ENCODE measurements around the gene LRRC59.
"Not testable (repeated sequence)": the region's sequence is repeated elsewhere in the genome, so short reads cannot be mapped to it uniquely, and the experiment has no call there.

LRRC59 gene

DNA sequence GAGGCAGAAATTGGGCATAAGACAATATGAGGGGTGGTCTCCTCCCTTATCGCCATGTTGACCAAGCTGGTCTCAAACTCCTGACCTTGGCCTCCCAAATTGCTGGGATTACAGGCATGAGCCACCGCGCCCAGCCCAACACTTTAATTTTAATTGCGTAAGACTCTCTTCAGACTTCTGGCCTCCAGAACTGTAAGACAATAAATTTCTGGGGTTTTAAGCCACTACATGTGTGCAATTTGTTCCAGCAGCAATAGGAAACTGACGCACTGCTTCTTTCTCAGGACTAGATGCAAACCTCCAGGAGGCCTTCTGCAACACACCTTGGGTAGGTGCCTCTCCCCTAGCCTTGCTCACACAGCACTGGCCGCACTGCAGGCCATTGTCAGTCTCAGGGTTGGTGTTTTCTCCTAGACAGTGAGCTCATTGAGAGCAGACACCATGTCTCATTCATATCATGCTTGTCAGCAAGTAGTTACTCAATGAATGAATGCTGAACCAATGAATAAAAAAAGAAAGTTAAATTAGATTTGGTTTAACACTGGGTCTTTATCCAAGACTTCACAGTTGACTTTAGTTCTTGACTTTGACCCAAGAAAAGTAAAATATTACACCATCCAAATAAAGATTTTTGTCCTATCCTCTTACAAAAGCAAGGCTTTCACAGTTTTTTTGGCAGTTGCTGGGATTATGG lies 23.2 kb upstream of the LRRC59 start:
- TF ChIP-seq, protein P1, sequence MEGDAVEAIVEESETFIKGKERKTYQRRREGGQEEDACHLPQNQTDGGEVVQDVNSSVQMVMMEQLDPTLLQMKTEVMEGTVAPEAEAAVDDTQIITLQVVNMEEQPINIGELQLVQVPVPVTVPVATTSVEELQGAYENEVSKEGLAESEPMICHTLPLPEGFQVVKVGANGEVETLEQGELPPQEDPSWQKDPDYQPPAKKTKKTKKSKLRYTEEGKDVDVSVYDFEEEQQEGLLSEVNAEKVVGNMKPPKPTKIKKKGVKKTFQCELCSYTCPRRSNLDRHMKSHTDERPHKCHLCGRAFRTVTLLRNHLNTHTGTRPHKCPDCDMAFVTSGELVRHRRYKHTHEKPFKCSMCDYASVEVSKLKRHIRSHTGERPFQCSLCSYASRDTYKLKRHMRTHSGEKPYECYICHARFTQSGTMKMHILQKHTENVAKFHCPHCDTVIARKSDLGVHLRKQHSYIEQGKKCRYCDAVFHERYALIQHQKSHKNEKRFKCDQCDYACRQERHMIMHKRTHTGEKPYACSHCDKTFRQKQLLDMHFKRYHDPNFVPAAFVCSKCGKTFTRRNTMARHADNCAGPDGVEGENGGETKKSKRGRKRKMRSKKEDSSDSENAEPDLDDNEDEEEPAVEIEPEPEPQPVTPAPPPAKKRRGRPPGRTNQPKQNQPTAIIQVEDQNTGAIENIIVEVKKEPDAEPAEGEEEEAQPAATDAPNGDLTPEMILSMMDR (IDR thresholded peaks at IDR 0.05; ENCODE audit: low read depth, low read length), result no peak
- no peaks in the 10 kb centered on the region for H3K36me3 ChIP-seq
- no peaks in the 10 kb centered on the region for H3K9me3 ChIP-seq
- DNase-seq, result no peak
- H3K4me1 ChIP-seq, result no peaks in the 10 kb centered on the region
- no peaks in the 10 kb centered on the region for H3K27me3 ChIP-seq
- H3K4me3 ChIP-seq (ENCODE audit: low read depth, low read length), result no peak overlapping the region

DNA sequence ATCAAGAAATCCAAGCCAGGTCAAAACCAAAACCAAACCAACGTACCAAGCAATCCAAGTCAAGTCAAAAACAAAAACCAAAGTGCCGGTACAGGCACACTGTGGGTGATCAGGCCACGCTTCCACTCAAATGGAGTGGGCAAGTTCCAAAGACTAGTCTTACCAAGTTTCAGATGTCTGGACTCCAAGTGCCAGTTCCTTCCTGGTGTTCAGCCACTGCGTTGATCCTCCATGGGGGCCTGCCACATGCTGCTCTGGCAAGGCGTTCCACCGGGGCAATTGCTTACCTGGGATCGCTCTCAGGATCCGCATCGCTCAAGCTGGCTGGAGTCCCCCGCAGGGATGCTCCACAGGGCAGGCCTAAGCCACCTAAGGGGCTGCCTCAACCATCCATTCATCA lies 22.3 kb upstream of the LRRC59 start:
- H3K4me3 ChIP-seq (ENCODE audit: low read depth, low read length); H3K27me3 ChIP-seq; H3K9me3 ChIP-seq; DNase-seq; H3K4me1 ChIP-seq; H3K36me3 ChIP-seq: not testable (repeated sequence)

DNA sequence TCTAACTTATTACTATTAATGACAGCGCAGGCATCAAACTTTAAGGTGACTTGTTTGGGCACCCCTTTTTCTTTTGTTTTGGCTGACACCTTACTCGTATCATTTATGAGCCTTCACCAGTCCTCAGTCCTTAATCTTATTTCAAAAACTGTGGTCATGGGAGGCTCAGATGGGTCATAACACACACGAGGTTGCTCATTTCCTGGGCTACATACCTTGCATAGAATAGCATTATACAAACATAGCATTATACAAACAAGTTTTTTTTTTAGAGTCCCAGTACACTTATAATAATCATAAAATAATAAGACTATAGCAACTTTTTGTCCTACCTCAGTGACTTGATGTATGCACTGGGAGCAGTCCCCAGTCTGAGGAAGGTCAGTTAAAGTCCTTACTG lies 17.5 kb upstream of the LRRC59 start:
- TF ChIP-seq, protein P1 (IDR thresholded peaks at IDR 0.05; ENCODE audit: low read depth, low read length), result no peak
- Histone ChIP-seq H3K4me1 (no peaks in the 10 kb centered on the region), H3K36me3 (no peaks in the 10 kb centered on the region), H3K4me3 (ENCODE audit: low read depth, low read length) (no peak overlapping the region), H3K27me3 (no peaks in the 10 kb centered on the region; the same call in 1 of the 2 replicates), H3K9me3 (0 out of 2 replicates have a peak, but pooled peaks cover 5% of the 10 kb centered on the region)
- DNase-seq, result no peak

DNA sequence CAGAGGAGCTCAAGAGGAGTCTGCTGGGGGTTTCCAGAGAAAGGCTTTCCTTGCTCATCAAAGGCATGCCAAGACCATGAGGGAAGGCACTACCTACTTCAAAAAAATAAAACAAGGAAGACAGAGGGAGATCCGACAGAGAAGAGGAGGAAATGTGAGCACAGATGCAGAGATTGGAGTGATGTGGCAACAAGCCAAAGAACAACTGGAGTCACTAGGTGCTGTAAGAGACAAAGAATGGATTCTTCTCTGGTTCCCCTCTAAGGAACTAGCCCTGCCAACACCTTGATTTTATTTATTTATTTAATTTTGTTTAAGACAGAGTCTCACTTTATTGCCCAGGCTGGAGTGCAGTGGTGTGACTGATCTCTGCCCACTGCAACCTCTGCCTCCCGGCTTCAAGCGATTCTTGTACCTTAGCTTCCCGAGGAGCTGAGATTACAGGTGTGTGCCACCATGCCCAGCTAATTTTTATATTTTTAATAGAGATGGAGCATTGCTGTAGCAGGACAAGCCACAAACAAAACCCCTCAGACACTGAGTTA lies 14.9 kb upstream of the LRRC59 start:
- Histone ChIP-seq H3K4me1 (no peaks in the 10 kb centered on the region), H3K9me3 (0 out of 2 replicates have a peak, but pooled peaks cover 5% of the 10 kb centered on the region), H3K27me3 (no peaks in the 10 kb centered on the region; the same call in 1 of the 2 replicates), H3K36me3 (no peaks in the 10 kb centered on the region), H3K4me3 (ENCODE audit: low read depth, low read length) (no peak overlapping the region)
- TF ChIP-seq, protein P1 (IDR thresholded peaks at IDR 0.05; ENCODE audit: low read depth, low read length), result no peak
- no peak for DNase-seq

DNA sequence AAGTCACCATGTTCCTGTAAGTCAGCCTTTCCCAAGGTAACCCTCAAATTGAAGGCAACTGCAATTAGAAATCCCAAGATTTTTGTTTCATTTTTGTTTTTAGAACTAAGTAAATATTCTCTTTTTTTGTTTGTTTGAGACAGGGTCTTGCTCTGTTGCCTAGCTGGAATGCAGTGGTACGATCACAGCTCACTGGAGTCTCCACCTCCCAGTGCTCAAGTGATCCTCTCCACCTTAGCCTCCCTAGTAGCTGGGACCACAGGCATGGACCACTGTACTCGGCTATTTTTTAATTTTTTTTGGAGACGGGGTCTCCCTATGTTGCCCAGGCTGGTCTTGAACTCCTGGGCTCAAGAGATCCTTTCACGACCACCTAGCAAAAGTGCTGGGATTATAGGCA lies 10.6 kb upstream of the LRRC59 start:
- Histone ChIP-seq H3K4me3 (ENCODE audit: low read depth, low read length) (no peak overlapping the region), H3K27me3 (peaks cover 23% of the 10 kb centered on the region), H3K9me3 (0 out of 2 replicates have a peak, but pooled peaks cover 5% of the 10 kb centered on the region), H3K36me3 (no peaks in the 10 kb centered on the region), H3K4me1 (no peaks in the 10 kb centered on the region)
- DNase-seq, result no peak
- TF ChIP-seq, protein P1 (IDR thresholded peaks at IDR 0.05; ENCODE audit: low read depth, low read length), result no peak

DNA sequence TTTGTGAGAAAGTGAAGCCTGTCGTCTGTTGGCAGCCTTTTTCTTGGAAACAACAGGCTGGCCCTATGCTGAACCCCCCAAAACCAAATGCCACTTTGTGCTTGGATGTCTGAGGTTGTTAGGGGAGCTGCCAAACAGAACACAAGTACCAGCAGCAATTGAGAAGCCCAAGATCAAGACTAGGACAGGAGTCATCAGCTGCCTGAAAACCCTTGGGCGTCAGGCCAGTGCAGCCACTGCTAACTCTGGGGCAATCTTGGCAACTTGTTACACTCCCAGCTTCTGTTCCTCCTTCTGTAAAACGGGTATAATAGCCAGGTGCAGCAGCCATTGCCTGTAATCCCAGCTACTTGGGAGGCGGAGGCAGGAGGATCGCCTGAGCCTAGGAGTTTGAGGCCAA lies 9.3 kb upstream of the LRRC59 start:
- H3K4me1 ChIP-seq, result no peaks in the 10 kb centered on the region
- TF ChIP-seq, protein P1 (IDR thresholded peaks at IDR 0.05; ENCODE audit: low read depth, low read length), result no peak
- no peak for DNase-seq
- H3K9me3 ChIP-seq, result no peaks in the 10 kb centered on the region
- H3K27me3 ChIP-seq, result peaks cover 23% of the 10 kb centered on the region
- no peaks in the 10 kb centered on the region for H3K36me3 ChIP-seq
- H3K4me3 ChIP-seq (ENCODE audit: low read depth, low read length), result no peak overlapping the region

DNA sequence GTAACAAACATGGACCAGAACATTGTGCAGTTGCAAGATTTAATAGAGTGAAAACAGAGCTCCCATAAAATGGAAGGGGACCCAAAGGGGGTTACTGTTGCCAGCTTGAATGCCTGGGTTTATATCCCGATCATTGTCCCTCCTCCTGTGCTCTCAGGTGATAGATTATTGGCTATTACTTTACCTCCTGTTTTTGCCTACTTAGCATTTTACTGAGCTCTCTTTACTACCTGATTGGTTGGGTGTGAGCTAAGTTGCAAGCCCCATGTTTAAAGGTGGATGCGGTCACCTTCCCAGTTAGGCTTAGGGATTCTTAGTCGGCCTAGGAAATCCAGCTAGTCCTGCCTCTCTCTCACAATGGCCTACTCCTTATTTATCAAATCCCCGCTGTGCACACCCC lies 8.0 kb upstream of the LRRC59 start:
- H3K4me1 ChIP-seq; H3K4me3 ChIP-seq (ENCODE audit: low read depth, low read length); DNase-seq; H3K36me3 ChIP-seq; H3K9me3 ChIP-seq: not testable (repeated sequence)
- peaks cover 23% of the 10 kb centered on the region for H3K27me3 ChIP-seq

DNA sequence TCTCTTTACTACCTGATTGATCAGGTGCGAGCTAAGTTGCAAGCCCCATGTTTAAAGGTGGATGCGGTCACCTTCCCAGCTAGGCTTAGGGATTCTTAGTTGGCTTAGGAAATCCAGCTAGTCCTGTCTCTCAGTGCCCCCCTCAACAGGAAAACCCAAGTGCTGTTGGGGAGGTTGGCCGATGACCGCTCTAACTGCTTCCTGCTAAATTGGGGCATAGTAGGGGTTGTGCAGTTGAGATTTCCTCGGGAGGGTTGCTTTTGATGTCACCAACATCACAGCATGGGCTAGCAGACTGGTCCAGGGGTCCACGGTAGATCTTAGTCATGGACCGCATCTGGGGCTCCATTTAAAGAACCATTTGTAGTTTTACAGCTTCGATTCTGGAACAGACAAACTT lies 2.3 kb upstream of the LRRC59 start:
- H3K4me1 ChIP-seq; DNase-seq; H3K27me3 ChIP-seq; H3K9me3 ChIP-seq; H3K4me3 ChIP-seq (ENCODE audit: low read depth, low read length); H3K36me3 ChIP-seq: not testable (repeated sequence)

DNA sequence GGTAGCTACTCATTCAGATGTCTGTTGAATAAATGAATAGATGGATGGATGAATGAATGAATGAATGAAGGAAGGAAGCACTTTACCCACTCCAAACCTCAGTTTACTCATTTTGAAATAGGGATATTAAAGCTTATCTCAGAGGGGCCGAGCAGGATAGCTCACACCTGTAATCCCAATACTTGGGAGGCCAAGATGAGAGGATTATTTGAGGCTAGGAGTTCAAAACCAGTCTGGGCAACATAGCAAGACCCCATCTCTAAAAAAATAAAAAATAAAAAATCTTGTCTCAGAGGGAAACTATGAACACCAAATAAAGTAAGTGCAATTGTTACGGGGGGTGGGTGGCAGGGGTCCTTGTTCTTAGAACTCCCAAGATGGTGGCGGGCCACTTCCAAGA lies 1.3 kb upstream of the LRRC59 start:
- DNase-seq; H3K4me1 ChIP-seq; H3K4me3 ChIP-seq (ENCODE audit: low read depth, low read length); H3K27me3 ChIP-seq; H3K9me3 ChIP-seq: not testable (repeated sequence)
- peaks cover 12% of the 10 kb centered on the region for H3K36me3 ChIP-seq
